Measurements from ENCODE around the gene CSK.
A peak's percentile ranks its signal among the peaks of the same experiment; 100 is the strongest.

The CSK gene

GRCh38 chr15:74843445-74843828, 61.6 kb downstream of the CSK start:
- DNase-seq (ENCODE audit: low read depth in 2 of 2) = no peak

GRCh38 chr15:74843891-74844299, 62.0 kb downstream of the CSK start:
- DNase-seq (ENCODE audit: low read depth in 2 of 2) = no peak

GRCh38 chr15:74844319-74845207, 62.7 kb downstream of the CSK start:
- no peak for DNase-seq (ENCODE audit: low read depth in 2 of 2)

GRCh38 chr15:74845208-74845568, 63.3 kb downstream of the CSK start:
- peak in 1 of 2 donors; percentile 19 for DNase-seq (ENCODE audit: low read depth in 2 of 2)

- DNase-seq (ENCODE audit: low read depth in 2 of 2) = no peak
Measured at GRCh38 chr15:74845581-74845980, 63.7 kb downstream of the CSK start.

- DNase-seq (ENCODE audit: low read depth in 2 of 2) = no peak
Measured at GRCh38 chr15:74847432-74847831, 65.6 kb downstream of the CSK start.

GRCh38 chr15:74850393-74850792, 68.5 kb downstream of the CSK start:
- no peak for DNase-seq (ENCODE audit: low read depth in 2 of 2)

- no peak for DNase-seq (ENCODE audit: low read depth in 2 of 2)
Measured at GRCh38 chr15:74851960-74852359, 70.1 kb downstream of the CSK start.
